ENCODE measurements around the gene LRMDA.

LRMDA gene

GRCh38 chr10:75437693-75438092 lies 6.3 kb downstream of the LRMDA start:
- H3K27ac ChIP-seq = no peak overlapping the region
- no peak for TF ChIP-seq CTCF (conservative IDR thresholded peaks at IDR 0.05)

GRCh38 chr10:75438275-75438674 lies 6.9 kb downstream of the LRMDA start:
- H3K27ac ChIP-seq = no peak overlapping the region
- no peak for TF ChIP-seq CTCF (conservative IDR thresholded peaks at IDR 0.05)

- no peak for TF ChIP-seq CTCF (conservative IDR thresholded peaks at IDR 0.05)
- no peak overlapping the region for H3K27ac ChIP-seq
Observed at GRCh38 chr10:75439811-75440210, 8.4 kb downstream of the LRMDA start.

GRCh38 chr10:75440271-75440793 lies 8.9 kb downstream of the LRMDA start:
- no peak for TF ChIP-seq CTCF (conservative IDR thresholded peaks at IDR 0.05)
- no peak overlapping the region for H3K27ac ChIP-seq

GRCh38 chr10:75441196-75441595 lies 9.8 kb downstream of the LRMDA start:
- no peak for TF ChIP-seq CTCF (conservative IDR thresholded peaks at IDR 0.05)
- H3K27ac ChIP-seq = no peak overlapping the region

GRCh38 chr10:75441682-75442081 lies 10.3 kb downstream of the LRMDA start:
- no peak overlapping the region; the same call in 1 of the 2 replicates for H3K27ac ChIP-seq
- TF ChIP-seq CTCF (conservative IDR thresholded peaks at IDR 0.05) = no peak

GRCh38 chr10:75443362-75443761 lies 11.9 kb downstream of the LRMDA start:
- no peak overlapping the region for H3K27ac ChIP-seq
- TF ChIP-seq CTCF (conservative IDR thresholded peaks at IDR 0.05) = no peak

Measured in VCaP (cell line).